Choroid plexus epithelial cell (primary cell): ENCODE measurements around the gene OXT.
A peak's percentile ranks its signal among the peaks of the same experiment; 100 is the strongest.

Experiments used
- DNase-seq: peaks from one replicate; pipeline ENCODE4 v3.0.0-alpha.2; 2010; ENCODE audit warnings: low read depth
- H3K4me3 ChIP-seq: 2 replicates; pipeline ENCODE4 v1.5.1; 2011; ENCODE audit warnings: low read depth, mild to moderate bottlenecking, control low read depth, low read length, moderate library complexity
- TF ChIP-seq, protein P1 (sequence below): conservative IDR thresholded peaks from 2 replicates; pipeline ENCODE4 v1.5.1; 2011; ENCODE audit warnings: low read depth, mild to moderate bottlenecking, control low read depth, inconsistent platforms, low read length, moderate library complexity

The OXT gene

DNA sequence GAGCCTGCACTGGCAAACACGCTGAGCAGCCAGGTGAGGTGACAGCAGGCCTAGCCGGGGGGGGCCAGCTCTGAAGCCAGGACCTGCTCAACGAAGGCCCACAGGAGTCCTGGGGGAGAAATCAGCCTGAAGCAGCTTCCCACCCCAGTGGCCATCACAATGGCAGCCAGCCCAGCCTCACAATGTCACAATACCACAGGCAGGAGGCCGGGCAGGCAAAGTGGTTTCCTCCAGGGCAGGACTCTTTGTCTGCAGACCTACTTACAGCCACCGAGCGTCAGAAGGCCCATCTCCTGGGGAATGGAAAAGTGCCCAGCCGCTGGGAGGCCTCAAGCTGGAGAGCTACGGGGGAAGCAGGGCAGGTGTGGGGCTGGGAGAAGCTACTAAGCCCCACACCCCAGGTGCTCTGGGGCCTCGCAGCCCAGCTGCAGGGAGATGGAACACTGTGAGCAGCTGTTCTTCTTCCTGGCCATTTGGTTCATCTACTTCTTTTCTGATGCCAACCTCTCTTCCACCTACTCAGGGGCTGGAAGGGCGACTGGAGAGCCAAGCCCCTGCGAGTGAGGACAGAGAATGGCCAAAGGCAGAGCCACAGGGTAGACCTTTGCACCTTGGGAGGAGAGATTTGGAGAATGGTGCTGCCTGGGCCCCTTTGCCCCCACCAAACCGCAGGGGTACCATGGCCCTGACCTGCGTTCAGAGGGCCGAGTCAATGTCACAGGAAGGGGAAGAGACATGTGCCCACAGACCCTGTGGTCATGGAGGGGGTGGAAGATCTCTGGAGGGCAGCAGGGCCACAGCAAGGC is 35.4 kb downstream of the OXT start:
- no peak overlapping the region for H3K4me3 ChIP-seq
- no peak for DNase-seq

DNA sequence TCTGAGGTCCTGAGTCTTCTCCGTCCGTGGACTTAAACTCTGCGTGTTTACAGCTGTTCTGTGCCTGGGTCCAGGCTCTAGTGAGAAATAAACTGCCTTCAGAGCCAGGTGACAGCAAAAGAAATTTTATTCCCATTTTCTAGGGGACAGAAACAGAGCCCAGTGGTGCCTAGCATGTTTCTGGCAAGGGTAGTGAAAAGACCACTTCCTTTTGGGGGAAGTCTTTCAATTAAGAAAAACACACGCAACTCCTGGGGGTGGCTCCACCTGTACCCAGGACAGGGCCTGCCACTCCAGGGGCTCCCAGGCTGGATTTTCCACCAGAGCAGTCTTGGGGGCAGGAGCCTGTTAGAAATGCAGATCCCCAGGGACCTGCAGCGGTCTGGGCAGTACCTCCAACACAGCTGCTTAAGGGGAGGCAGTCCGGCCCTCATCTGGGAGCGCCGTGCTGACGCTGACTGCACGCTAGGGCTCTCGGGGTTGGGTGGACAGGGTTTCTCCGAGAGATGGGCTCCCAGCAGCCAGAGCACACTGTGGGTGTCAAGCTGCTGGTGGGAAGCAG is 36.1 kb downstream of the OXT start:
- no peak for DNase-seq

More for the DNA sequence above, 35.4 kb downstream of the OXT start:
- TF ChIP-seq, protein P1, sequence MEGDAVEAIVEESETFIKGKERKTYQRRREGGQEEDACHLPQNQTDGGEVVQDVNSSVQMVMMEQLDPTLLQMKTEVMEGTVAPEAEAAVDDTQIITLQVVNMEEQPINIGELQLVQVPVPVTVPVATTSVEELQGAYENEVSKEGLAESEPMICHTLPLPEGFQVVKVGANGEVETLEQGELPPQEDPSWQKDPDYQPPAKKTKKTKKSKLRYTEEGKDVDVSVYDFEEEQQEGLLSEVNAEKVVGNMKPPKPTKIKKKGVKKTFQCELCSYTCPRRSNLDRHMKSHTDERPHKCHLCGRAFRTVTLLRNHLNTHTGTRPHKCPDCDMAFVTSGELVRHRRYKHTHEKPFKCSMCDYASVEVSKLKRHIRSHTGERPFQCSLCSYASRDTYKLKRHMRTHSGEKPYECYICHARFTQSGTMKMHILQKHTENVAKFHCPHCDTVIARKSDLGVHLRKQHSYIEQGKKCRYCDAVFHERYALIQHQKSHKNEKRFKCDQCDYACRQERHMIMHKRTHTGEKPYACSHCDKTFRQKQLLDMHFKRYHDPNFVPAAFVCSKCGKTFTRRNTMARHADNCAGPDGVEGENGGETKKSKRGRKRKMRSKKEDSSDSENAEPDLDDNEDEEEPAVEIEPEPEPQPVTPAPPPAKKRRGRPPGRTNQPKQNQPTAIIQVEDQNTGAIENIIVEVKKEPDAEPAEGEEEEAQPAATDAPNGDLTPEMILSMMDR, result no peak

DNA sequence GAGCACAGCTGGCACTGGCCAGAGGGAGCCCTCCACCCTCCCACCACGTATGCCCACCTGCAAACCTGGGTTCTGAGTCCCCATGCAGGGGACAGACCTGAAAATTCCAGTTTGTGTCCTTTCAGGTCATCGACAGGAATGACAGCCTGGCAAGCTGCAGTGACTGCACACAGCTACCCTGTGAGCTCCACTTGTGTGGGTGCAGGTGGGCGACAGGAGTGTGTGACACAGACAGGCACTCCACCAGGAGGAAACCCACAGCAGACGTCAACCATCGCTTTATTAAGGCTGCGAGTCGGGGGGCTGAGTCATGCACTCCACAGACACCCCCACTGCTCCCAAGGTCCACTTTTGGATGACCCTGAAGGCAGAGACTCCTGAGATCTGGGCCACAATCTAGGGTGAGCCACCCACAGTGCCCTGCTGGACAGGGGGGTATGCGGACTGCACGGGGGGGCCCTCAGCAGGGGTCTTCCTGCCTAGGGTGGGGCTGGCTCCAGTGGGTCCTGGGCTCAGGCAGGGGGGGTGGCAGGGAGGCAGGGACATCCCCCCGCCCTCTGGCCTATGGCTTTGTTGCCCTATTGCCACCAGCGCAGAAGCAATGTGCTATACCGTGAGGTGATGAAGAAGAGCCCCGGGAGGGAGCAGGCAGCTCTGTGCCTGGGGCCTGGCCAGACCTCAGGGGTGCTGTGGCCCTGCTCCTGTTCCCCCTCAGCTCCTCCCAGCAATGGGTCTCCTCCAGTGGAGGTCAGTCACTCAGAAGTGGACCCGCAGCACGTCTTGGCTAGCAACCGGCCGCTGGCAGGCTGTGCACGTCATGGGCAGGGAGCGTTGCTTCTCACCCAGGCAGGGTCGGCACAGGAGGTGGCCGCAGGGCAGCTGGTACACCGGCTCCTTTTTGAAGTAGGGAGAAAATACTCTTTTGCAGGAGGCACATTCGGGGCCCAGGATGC is 38.2 kb downstream of the OXT start:
- DNase-seq, result no peak
- TF ChIP-seq, protein P1, result no peak
- no peak overlapping the region for H3K4me3 ChIP-seq

More for the DNA sequence above, 36.1 kb downstream of the OXT start:
- TF ChIP-seq, protein P1, result no peak
- H3K4me3 ChIP-seq, result no peak overlapping the region

DNA sequence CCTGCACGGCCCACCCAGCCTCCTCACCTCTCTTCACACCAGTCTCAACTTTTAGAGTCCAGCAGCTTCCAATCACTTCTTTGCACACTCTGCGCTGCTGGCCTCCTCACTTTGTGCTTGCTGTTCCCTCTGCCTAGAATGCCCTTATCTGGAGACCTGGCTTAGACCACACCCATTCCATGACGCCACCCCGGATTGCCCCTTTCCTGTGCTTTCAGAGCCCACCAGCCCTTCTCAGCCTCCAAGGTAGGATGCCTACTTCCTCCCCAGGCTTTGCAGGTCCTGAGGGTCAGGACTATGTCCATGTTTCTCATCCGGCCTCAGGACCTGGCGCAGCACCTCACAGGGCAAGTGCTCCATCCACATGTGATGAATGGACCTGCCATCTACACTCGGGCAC is 40.1 kb downstream of the OXT start:
- TF ChIP-seq, protein P1, result no peak
- H3K4me3 ChIP-seq, result no peak overlapping the region
- no peak for DNase-seq

DNA sequence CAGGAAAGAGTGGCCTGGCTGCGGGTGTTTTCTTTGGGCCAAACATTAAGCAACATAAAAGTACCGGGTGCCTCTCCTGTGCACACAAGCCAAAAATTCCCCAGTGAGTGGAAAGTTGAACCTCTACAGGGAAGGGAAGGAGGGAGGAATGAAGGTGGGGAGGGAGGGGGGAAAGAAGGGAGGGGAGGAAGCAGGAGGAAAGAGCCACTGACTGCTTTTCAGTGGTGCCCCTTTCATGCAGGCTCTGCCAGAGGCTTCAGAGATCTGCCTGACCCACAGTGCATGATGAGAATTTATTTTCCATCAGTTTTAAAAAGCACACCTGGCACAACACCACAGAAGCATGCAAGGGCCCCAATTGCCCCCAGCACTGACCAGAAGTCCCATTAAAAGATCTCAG is 40.6 kb downstream of the OXT start:
- DNase-seq, result no peak
- H3K4me3 ChIP-seq, result no peak overlapping the region
- TF ChIP-seq, protein P1, result no peak

DNA sequence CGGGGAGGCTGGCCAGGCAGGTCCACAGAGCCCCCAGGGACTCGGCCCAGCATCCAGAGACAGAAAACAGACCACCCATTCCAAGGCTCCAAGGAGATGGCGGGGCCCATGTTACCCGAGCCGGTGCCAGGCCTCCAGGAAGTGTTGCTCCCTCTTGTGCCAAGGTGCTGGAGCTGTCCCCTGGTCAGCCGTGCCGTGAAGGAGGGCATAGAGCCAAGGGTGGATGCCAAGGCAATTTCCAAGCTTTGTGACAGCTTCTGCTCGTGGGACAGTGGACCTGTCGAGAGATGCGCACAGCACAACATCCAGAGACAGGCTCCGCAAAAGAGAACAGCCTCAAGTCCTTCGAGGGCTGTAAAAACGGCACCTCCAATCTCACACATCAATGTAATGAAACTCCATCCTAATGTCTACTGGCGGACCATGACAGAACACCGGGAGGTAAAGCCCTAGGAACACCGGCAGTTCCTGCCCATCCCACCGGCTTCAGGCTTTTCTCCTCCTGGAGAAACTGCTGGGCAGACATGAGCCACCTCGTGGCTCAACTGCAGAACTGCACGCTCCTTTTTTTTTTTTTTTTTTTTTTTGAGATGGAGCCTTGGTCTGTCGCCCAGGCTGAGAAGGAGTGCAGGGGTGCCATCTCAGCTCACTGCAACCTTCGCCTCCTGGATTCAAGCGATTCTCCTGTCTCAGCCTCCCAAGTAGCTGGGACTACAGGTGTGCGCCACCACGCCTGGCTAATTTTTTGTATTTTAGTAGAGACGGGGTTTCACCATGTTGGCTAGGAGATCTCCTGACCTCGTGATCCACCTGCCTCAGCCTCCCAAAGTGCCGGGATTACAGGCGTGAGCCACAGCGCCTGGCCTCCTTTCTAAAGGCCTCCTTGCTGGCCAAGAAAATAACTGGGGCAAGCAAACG is 44.0 kb downstream of the OXT start:
- H3K4me3 ChIP-seq, result no peak overlapping the region
- TF ChIP-seq, protein P1, result peak; percentile 81
- DNase-seq, result peak; percentile 72
